HUES6 (cell line): ENCODE measurements around the gene RNF39.
A peak's percentile ranks its signal among the peaks of the same experiment; 100 is the strongest.

Experiments
- H3K27ac ChIP-seq: 2 replicates; pipeline ENCODE4 v1.7.0; 2013; ENCODE audit warnings: low read depth, mild to moderate bottlenecking, low read length, inconsistent platforms
- H3K27me3 ChIP-seq: 2 replicates; pipeline ENCODE4 v1.6.1; 2013; ENCODE audit warnings: low read length; ENCODE audit not compliant: control insufficient read depth, insufficient read depth
- H3K36me3 ChIP-seq: 2 replicates; pipeline ENCODE4 v1.6.1; 2013; ENCODE audit warnings: low read length; ENCODE audit not compliant: control insufficient read depth, insufficient read depth
- H3K4me1 ChIP-seq: 2 replicates; pipeline ENCODE4 v1.6.1; 2013; ENCODE audit warnings: low read length; ENCODE audit not compliant: control insufficient read depth, insufficient read depth
- H3K4me3 ChIP-seq: 2 replicates; pipeline ENCODE4 v1.5.1; 2013; ENCODE audit warnings: low read depth, low read length
- H3K9ac ChIP-seq: one replicate; pipeline ENCODE4 v1.6.1; 2013; ENCODE audit warnings: mild to moderate bottlenecking, low read length
- H3K9me3 ChIP-seq: 2 replicates; pipeline ENCODE4 v1.6.1; 2013; ENCODE audit warnings: low read depth, low read length; ENCODE audit not compliant: control insufficient read depth, insufficient read depth

RNF39 gene

GRCh38 chr6:30067460-30068139 lies 8.0 kb downstream of the RNF39 start:
- H3K4me1 ChIP-seq: peaks cover 16% of the 10 kb centered on the region
- H3K9me3 ChIP-seq: no peaks in the 10 kb centered on the region
- peak overlapping the region; percentile 56 for H3K9ac ChIP-seq

DNA sequence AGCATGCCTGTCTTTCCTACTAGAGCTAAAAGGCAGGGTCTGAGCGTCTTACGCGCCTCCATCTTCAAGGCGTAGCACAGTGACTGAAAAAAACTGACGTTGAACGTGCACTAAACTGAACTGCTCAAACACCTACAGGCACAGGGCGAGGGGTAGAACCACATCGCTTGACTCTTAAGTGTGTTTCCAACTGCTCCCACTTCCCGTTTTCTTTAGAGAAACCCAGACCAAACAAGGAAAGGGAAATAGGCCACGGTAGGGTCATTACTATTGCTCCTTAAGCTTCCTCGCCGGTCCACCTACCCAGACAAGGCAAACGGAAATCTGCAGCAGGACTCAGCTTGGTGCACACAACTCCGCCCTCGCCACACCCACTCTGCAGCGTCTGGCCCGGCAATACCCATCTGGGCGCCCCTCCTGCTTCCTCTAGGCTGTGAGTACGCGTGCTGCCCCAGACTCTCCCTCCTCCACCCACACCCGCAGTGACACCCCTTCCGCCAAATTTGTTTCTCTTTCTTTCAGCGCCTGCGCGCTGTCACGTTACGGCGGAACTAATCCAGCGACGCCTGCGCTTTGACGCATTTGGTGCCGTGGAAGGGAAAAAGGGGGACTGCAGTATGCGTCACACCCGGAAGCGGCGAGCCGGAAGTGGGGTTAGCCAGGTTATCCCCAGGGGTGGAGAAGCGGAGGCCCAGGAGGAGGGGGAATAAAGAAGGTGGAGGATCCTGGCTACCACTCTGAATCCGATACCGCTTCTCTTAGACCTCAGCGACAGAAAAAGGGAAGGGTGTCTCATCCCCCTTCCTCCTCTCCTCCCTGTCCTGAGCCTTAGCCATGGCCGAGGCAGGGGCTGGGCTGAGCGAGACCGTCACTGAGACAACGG lies 8.8 kb downstream of the RNF39 start, which contains the start of gene PPP1R11:
Gene PPP1R11, plus strand, starts transcription at position 622 of the 883 bp plus-strand sequence. Its CDS starts 213 bp downstream, at position 835.
- Histone ChIP-seq H3K36me3 (0 out of 2 replicates have a peak, but pooled peaks cover 5% of the 10 kb centered on the region), H3K4me1 (peaks cover 20% of the 10 kb centered on the region), H3K27ac (0 out of 2 replicates have a peak within 1 kb of the TSS, but pooled peaks have one; percentile 42), H3K9me3 (no peaks in the 10 kb centered on the region), H3K27me3 (peaks cover 20% of the 10 kb centered on the region), H3K4me3 (peak within 1 kb of the TSS; percentile 95), H3K9ac (peak within 1 kb of the TSS; percentile 73)

More at GRCh38 chr6:30067460-30068139, 8.0 kb downstream of the RNF39 start:
- Histone ChIP-seq H3K27me3 (peaks cover 27% of the 10 kb centered on the region), H3K27ac (no peak overlapping the region), H3K36me3 (0 out of 2 replicates have a peak, but pooled peaks cover 5% of the 10 kb centered on the region), H3K4me3 (peak overlapping the region; percentile 95)

DNA sequence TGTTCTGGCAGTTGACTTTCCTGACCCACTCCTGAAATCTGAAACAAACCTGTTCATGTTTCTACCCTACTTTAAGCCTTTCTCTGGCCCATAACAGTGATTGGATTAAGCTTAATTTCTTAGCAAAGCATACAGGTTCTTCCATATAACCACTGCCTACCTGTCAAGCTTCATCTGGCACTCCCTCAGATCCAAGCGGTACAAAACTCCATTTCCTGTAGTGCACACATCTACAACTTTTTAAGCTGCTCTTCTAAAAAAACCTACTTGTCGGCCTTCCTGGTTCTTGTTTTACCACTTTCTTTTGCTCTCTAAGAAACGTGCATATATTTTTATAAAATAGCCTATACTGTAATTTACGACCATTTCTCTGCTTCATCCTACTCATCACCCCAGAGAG lies 9.5 kb downstream of the RNF39 start:
- Histone ChIP-seq H3K27me3 (peaks cover 12% of the 10 kb centered on the region), H3K27ac (no peak overlapping the region), H3K4me3 (peak overlapping the region; percentile 95), H3K9me3 (no peaks in the 10 kb centered on the region), H3K4me1 (peaks cover 15% of the 10 kb centered on the region), H3K9ac (peak overlapping the region; percentile 73), H3K36me3 (0 out of 2 replicates have a peak, but pooled peaks cover 5% of the 10 kb centered on the region)

- Histone ChIP-seq H3K9me3 (no peaks in the 10 kb centered on the region), H3K9ac (no peak overlapping the region), H3K4me1 (peaks cover 17% of the 10 kb centered on the region), H3K27me3 (no peaks in the 10 kb centered on the region), H3K4me3 (no peak overlapping the region), H3K27ac (no peak overlapping the region), H3K36me3 (0 out of 2 replicates have a peak, but pooled peaks cover 2% of the 10 kb centered on the region)
Measured at GRCh38 chr6:30063315-30063714, 12.3 kb downstream of the RNF39 start.

GRCh38 chr6:30062471-30063178 lies 12.9 kb downstream of the RNF39 start:
- Histone ChIP-seq H3K27me3 (no peaks in the 10 kb centered on the region), H3K9me3 (no peaks in the 10 kb centered on the region), H3K4me1 (peaks cover 15% of the 10 kb centered on the region), H3K27ac (no peak overlapping the region), H3K4me3 (peak overlapping the region; percentile 90), H3K9ac (no peak overlapping the region), H3K36me3 (0 out of 2 replicates have a peak, but pooled peaks cover 5% of the 10 kb centered on the region)

- Histone ChIP-seq H3K9me3 (no peaks in the 10 kb centered on the region), H3K36me3 (peaks cover 10% of the 10 kb centered on the region; the same call in 1 of the 2 replicates), H3K27me3 (no peaks in the 10 kb centered on the region), H3K27ac (no peak overlapping the region), H3K9ac (peak overlapping the region; percentile 85), H3K4me1 (peaks cover 13% of the 10 kb centered on the region; the same call in 1 of the 2 replicates), H3K4me3 (peak overlapping the region; percentile 90)
Measured at GRCh38 chr6:30061858-30062458, 13.6 kb downstream of the RNF39 start.

- no peaks in the 10 kb centered on the region for H3K27me3 ChIP-seq
- peaks cover 11% of the 10 kb centered on the region; the same call in 1 of the 2 replicates for H3K36me3 ChIP-seq
- peak within 1 kb of the TSS; percentile 90 for H3K4me3 ChIP-seq
- no peaks in the 10 kb centered on the region for H3K9me3 ChIP-seq
- H3K4me1 ChIP-seq: peaks cover 13% of the 10 kb centered on the region; the same call in 1 of the 2 replicates
- H3K9ac ChIP-seq: peak within 1 kb of the TSS; percentile 85
- H3K27ac ChIP-seq: peak within 1 kb of the TSS; percentile 41; the same call in 1 of the 2 replicates
Measured at GRCh38 chr6:30061092-30061857, 14.3 kb downstream of the RNF39 start, which contains the start of gene POLR1H. Gene POLR1H, plus strand, starts transcription at chr6:30061265. Its CDS starts 260 bp downstream, at chr6:30061525.

DNA sequence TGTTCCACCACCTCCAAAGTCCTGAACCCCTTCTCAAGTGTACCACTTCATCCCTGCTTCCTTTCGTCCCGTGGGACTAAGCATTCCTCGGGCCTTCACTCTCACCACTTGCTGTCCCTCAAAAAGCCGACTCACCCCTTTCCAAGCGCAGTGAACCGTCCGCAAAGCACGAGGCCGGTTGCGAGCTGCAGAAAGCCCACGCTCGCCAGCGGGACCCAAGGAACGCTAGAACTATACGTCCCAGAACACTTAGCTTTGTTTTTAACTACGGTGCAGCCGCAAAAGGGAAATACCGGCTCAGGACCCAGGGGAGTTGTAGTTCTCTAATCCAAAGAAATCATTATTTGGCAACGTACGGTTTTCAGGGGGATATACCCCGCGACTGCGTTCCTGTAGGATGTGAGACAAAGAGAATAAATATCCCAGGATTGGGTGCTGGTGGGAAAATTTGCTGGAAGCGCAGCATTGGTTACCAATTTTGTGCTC lies 14.9 kb downstream of the RNF39 start:
- Histone ChIP-seq H3K9ac (peak overlapping the region; percentile 85), H3K27ac (peak overlapping the region; percentile 41; the same call in 1 of the 2 replicates), H3K36me3 (peaks cover 11% of the 10 kb centered on the region; the same call in 1 of the 2 replicates), H3K27me3 (no peaks in the 10 kb centered on the region), H3K4me3 (peak overlapping the region; percentile 90), H3K4me1 (peaks cover 10% of the 10 kb centered on the region; the same call in 1 of the 2 replicates), H3K9me3 (no peaks in the 10 kb centered on the region)

GRCh38 chr6:30055513-30055912 lies 20.1 kb downstream of the RNF39 start:
- no peak overlapping the region for H3K27ac ChIP-seq
- H3K27me3 ChIP-seq: no peaks in the 10 kb centered on the region
- peaks cover 5% of the 10 kb centered on the region; the same call in 1 of the 2 replicates for H3K4me1 ChIP-seq
- H3K36me3 ChIP-seq: peaks cover 12% of the 10 kb centered on the region; the same call in 1 of the 2 replicates
- H3K9ac ChIP-seq: no peak overlapping the region
- H3K4me3 ChIP-seq: no peak overlapping the region
- H3K9me3 ChIP-seq: no peaks in the 10 kb centered on the region
